Upper lobe of left lung (tissue), 6 donors: ENCODE results near the gene ZIC3. TPM values are rescaled to one million over a fixed set of nuclear protein-coding genes. Genes with fewer than 3 reads are reported as not detected.

Experiments used
- ATAC-seq, 2 donors: fragments of 200-7000 bp; cut with Tn5 transposase; one replicate each; pipeline ENCODE4 v1.9.1; 2022; ENCODE audit warnings: mild to moderate bottlenecking in 2 of 2, moderate library complexity in 2 of 2; ENCODE audit not compliant: low FRiP score in 2 of 2
- DNase-seq, 2 donors: peaks; one replicate each; pipeline ENCODE4 v3.0.0-alpha.2; 2019 to 2020
- H3K27ac ChIP-seq, 4 donors: fragments of 200-600 bp; sonication (generic); one replicate each; pipeline ENCODE4 v1.5.1; 2016 to 2019
- H3K27me3 ChIP-seq, 4 donors: fragments of 200-600 bp; sonication (generic); one replicate each; pipeline ENCODE4 v1.5.1; 2017 to 2019
- H3K36me3 ChIP-seq, 4 donors: fragments of 200-600 bp; sonication (generic); one replicate each; pipeline ENCODE4 v1.5.1; 2016 to 2019
- H3K4me1 ChIP-seq, 4 donors: fragments of 200-600 bp; sonication (generic); one replicate each; pipeline ENCODE4 v1.5.1; 2018 to 2019
- H3K4me3 ChIP-seq, 4 donors: fragments of 200-600 bp; sonication (generic); one replicate each; pipeline ENCODE4 v1.5.1; 2017 to 2019; ENCODE audit warnings: mild to moderate bottlenecking in 2 of 4, moderate library complexity in 1 of 4
- H3K9me3 ChIP-seq, 4 donors: fragments of 200-600 bp; sonication (generic); one replicate each; pipeline ENCODE4 v1.5.1; 2018 to 2019
- EP300 ChIP-seq, 4 donors: sonication (generic); formaldehyde crosslinking; IDR thresholded peaks; one replicate each; pipeline ENCODE4 v1.5.1; 2017; ENCODE audit warnings: antibody characterized with exemption in 4 of 4, control low read depth in 2 of 4
- POLR2A ChIP-seq, 4 donors: fragments of 450-650 bp; IDR thresholded peaks; one replicate each; pipeline ENCODE4 v1.5.1; 2016 to 2017; ENCODE audit warnings: antibody characterized with exemption in 4 of 4, mild to moderate bottlenecking in 2 of 4
- POLR2AphosphoS5 ChIP-seq, 2 donors: sonication (generic); formaldehyde crosslinking; IDR thresholded peaks; one replicate each; pipeline ENCODE4 v1.5.1; 2017; ENCODE audit warnings: antibody characterized with exemption in 2 of 2
- WGBS, 2 donors: methylation state at CpG; one replicate each; pipeline ENCODE4 v1.1.5; 2017 to 2018; 5-methylcytosine and 5-hydroxymethylcytosine counted together
- total RNA-seq, 6 donors: library from RNA; depleted of rRNA in 4 of 6; stranded (reverse); fragments of >200 nt in 4 of 6; gene quantifications; one replicate each; pipeline versions ENCODE4 v1.1.0 to v1.2.1, GENCODE V29; 2016 to 2021
- TF ChIP-seq, protein P1 (sequence below), 6 experiments: fragments of 450-650 bp in 4 of 6; fragments of 200-600 bp in 2 of 6; sonication (generic) in 2 of 6; IDR thresholded peaks; one replicate each; pipeline ENCODE4 v1.5.1; 2016 to 2019; ENCODE audit warnings: antibody characterized with exemption in 6 of 6
- donor health status: DM: no; HTN: no; CAD: no; lungs with moderate emphysema.
- donor health status: DM: no; HTN: yes; CAD: no; lungs with severe emphysema.

The ZIC3 gene
- total RNA-seq, 6 donors from 2014 or later, result 0.07 to 0.11 TPM; not detected in 4

DNA sequence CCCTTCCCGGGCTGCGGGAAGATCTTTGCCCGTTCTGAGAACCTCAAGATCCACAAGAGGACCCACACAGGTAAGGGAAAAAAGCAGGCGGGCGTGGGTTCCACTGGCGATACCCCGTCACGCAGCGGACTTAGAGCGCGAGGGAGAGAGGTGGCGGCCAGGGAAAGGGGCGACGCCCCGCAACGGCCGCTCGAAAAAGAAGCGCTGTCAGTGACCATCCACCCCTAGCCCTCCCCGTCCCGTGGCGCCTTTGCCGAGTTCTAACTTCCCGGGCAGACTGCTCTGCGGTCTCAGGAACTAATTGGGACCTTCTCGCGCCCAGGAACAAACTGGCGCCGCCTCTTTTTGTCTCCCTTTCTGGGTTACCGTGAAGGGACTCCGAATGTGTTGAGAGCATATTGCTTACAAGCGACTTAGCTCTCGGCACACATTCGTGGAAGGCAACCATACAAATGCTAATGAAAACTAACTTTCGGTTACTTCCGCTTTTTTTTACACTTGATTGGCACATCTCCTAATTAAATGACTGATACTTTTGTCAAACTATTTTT lies 1.8 kb downstream of the ZIC3 start:
- TF ChIP-seq EP300 (IDR thresholded peaks at IDR 0.05) (no peak), POLR2AphosphoS5 (IDR thresholded peaks at IDR 0.05) (no peak), POLR2A (IDR thresholded peaks at IDR 0.05) (no peak)
- TF ChIP-seq, protein P1, sequence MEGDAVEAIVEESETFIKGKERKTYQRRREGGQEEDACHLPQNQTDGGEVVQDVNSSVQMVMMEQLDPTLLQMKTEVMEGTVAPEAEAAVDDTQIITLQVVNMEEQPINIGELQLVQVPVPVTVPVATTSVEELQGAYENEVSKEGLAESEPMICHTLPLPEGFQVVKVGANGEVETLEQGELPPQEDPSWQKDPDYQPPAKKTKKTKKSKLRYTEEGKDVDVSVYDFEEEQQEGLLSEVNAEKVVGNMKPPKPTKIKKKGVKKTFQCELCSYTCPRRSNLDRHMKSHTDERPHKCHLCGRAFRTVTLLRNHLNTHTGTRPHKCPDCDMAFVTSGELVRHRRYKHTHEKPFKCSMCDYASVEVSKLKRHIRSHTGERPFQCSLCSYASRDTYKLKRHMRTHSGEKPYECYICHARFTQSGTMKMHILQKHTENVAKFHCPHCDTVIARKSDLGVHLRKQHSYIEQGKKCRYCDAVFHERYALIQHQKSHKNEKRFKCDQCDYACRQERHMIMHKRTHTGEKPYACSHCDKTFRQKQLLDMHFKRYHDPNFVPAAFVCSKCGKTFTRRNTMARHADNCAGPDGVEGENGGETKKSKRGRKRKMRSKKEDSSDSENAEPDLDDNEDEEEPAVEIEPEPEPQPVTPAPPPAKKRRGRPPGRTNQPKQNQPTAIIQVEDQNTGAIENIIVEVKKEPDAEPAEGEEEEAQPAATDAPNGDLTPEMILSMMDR (IDR thresholded peaks at IDR 0.05), result no peak

DNA sequence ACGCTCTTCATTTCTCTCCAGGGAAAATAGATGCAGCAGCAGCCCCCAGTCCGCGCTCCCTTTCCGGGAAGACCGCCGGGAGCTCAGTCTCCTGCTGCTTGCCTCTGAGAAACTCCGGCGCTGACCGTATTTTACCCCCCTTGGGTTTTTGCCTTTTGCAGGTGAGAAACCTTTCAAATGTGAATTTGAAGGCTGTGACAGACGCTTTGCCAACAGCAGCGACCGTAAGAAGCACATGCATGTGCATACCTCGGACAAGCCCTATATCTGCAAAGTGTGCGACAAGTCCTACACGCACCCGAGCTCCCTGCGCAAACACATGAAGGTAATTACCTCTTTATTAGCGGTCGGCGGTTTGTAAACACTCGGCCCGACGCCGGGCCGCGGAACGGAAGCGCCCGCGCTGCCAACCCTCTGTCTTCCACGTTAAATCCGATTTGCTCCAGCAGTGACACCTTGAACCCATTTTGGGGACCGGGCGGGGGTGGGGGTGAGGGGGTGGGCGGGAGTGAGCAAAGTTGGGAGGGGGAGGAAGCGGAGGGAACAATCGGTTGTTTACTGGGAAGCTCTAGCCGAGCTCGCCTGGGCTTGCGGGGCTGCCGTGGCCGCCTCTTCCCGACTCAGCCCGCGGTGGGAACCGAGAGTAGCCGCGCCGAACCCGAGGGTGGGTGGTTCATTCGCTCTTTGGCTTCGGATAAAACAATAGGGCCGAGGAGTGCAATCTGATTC lies 3.0 kb downstream of the ZIC3 start:
- Histone ChIP-seq H3K4me3 (no peak overlapping the region), H3K9me3 (peaks cover 0 to 4% (median 0%) of the 10 kb centered on the region in 4 donors), H3K27ac (no peak overlapping the region), H3K36me3 (no peaks in the 10 kb centered on the region), H3K27me3 (peaks cover 0 to 59% (median 0%) of the 10 kb centered on the region in 4 donors), H3K4me1 (peaks cover 0 to 33% (median 9%) of the 10 kb centered on the region in 4 donors)
- no peak for DNase-seq
- ATAC-seq, result no peak
- 31% methylated on average over 51 of the region's 53 CpGs; no CpG with 5 or more reads in 1 of the 2 donors for WGBS, 2 donors
- TF ChIP-seq EP300 (IDR thresholded peaks at IDR 0.05) (no peak), POLR2A (IDR thresholded peaks at IDR 0.05) (no peak), POLR2AphosphoS5 (IDR thresholded peaks at IDR 0.05) (no peak)
- TF ChIP-seq, protein P1 (IDR thresholded peaks at IDR 0.05), result no peak

More for the DNA sequence above, 1.8 kb downstream of the ZIC3 start:
- WGBS, 2 donors, result 4 to 22% methylated on average over 10 to 35 of the region's 36 CpGs
- DNase-seq (no peak), ATAC-seq (no peak)
- no peaks in the 10 kb centered on the region for H3K36me3 ChIP-seq
- H3K27ac ChIP-seq, result no peak overlapping the region
- H3K4me3 ChIP-seq, result no peak overlapping the region
- peaks cover 0 to 63% (median 1%) of the 10 kb centered on the region in 4 donors for H3K27me3 ChIP-seq
- peaks cover 0 to 4% (median 0%) of the 10 kb centered on the region in 4 donors for H3K9me3 ChIP-seq
- H3K4me1 ChIP-seq, result peaks cover 0 to 33% (median 9%) of the 10 kb centered on the region in 4 donors

DNA sequence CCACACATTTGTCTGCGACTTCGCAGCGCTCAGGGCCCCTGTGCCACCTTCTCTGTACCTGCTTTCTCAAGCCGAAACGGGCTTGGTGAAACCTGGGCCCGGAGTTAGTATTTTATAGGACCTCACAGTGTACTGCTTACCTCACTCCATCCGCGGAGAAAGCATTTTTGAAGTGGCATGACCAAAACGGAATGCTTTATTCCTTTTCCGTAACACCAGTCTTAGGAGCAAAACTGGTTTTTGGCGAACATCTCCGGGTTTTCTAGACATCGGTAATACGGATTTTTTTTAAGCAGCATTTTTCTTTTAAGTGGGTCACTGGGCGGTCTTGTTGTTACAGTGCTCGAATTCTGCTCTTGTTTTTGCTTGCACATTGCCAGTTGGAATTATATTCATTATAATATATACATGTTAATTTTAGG lies 3.6 kb downstream of the ZIC3 start:
- Histone ChIP-seq H3K36me3 (no peaks in the 10 kb centered on the region), H3K9me3 (peaks cover 0 to 10% (median 0%) of the 10 kb centered on the region in 4 donors), H3K4me3 (no peak overlapping the region), H3K27ac (no peak overlapping the region), H3K27me3 (peaks cover 0 to 59% (median 0%) of the 10 kb centered on the region in 4 donors), H3K4me1 (peaks cover 0 to 38% (median 9%) of the 10 kb centered on the region in 4 donors)
- TF ChIP-seq POLR2AphosphoS5 (IDR thresholded peaks at IDR 0.05) (no peak), POLR2A (IDR thresholded peaks at IDR 0.05) (no peak), EP300 (IDR thresholded peaks at IDR 0.05) (no peak)
- TF ChIP-seq, protein P1 (IDR thresholded peaks at IDR 0.05), result no peak
- WGBS, 2 donors, result 7 to 30% methylated on average over 10 to 16 of the region's 16 CpGs
- ATAC-seq, result no peak
- no peak for DNase-seq

DNA sequence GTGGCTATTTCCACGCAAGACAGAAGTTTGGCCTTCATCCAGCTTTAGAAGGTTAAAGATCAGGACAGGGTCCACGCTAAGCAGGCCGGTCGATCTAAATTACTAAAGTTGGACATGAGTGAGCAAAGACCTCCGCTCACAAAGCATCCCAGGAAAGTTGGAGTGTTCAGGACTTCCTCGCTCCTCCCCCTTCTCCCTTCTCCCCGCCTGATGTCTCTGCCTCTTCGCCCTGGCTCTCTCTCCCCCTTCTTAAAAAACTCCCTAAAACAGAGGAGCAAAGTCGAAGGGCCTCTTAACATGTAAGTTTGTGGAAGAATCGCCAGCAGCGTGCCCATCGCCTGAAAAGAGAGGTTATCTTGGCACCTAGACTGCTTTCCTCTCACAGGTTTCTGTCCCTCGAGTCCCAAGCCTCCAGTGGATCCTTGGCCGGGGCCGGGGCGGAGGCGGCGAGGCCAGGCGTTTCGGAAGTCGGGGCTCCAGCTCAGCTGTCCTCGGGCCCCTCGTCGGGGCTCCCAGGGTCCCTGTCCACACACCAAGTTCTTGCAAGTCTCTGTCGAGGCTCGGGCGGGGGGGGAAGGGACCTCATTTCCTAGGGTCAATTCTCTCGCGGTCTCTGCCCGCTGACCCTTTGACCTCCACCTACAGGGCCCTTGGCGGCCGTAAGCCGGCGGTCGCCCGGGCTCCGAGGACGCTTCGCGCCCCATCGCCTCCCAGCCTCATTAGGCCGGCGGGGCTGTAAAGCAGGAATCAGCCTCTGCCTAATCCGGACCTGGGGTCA lies 7.6 kb downstream of the ZIC3 start:
- Histone ChIP-seq H3K9me3 (peaks cover 0 to 9% (median 0%) of the 10 kb centered on the region in 4 donors), H3K4me1 (peaks cover 0 to 17% (median 0%) of the 10 kb centered on the region in 4 donors), H3K27ac (no peak overlapping the region), H3K27me3 (peaks cover 0 to 40% (median 0%) of the 10 kb centered on the region in 4 donors), H3K4me3 (no peak overlapping the region), H3K36me3 (no peaks in the 10 kb centered on the region)
- ATAC-seq, result no peak
- TF ChIP-seq, protein P1 (IDR thresholded peaks at IDR 0.05), result no peak
- TF ChIP-seq POLR2AphosphoS5 (IDR thresholded peaks at IDR 0.05), result no peak
- no peak for TF ChIP-seq EP300 (IDR thresholded peaks at IDR 0.05)
- 18 to 34% methylated on average over 12 to 43 of the region's 44 CpGs for WGBS, 2 donors
- no peak for DNase-seq
